Activated T-helper 17 cell treated with anti-CD3 and anti-CD28 coated beads, Interleukin-2, amount 50 U/mL, for 72 hours (primary cell): ENCODE data around the gene CLMN. TPM values are rescaled to one million over a fixed set of nuclear protein-coding genes. Genes with fewer than 3 reads are reported as not detected.

Experiments
- total RNA-seq, 2 donors: library from RNA; stranded (reverse); gene quantifications; one replicate each; pipeline ENCODE4 v1.2.3, GENCODE V29; 2022

Gene CLMN
- total RNA-seq, 2 donors from 2014 or later = 0.95 to 5.3 TPM

Other genes with a start within 250 kb of the CLMN start
- 10 to 100 TPM; 46.5 to 48.1 TPM for gene DICER1, start 162.4 kb downstream of the CLMN start, total RNA-seq
- gene SYNE3, start 196.7 kb upstream of the CLMN start, total RNA-seq = 10 to 100 TPM; 78.9 to 79.1 TPM
- gene GLRX5, start 215.1 kb upstream of the CLMN start, total RNA-seq = 10 to 100 TPM; 21.5 to 61.4 TPM